Uterus (tissue), 4 donors: ENCODE measurements around the gene LST1. TPM values are rescaled to one million over a fixed set of nuclear protein-coding genes. Genes with fewer than 3 reads are reported as not detected.
A peak's percentile ranks its signal among the peaks of the same experiment; 100 is the strongest.

Experiments
- DNase-seq, 2 donors: peaks; one replicate each; pipeline ENCODE4 v3.0.0-alpha.2; 2019 to 2020
- H3K27ac ChIP-seq, 2 donors: fragments of 200-600 bp; sonication (generic); 1 replicate in 1 of 2; 2 replicates in 1 of 2; pipeline ENCODE4 v1.5.1; 2016 to 2018
- H3K27me3 ChIP-seq, 2 donors: fragments of 200-600 bp; sonication (generic); one replicate each; pipeline ENCODE4 v1.5.1; 2018 to 2019; ENCODE audit warnings: control low read depth in 1 of 2
- H3K36me3 ChIP-seq, 2 donors: fragments of 200-600 bp; sonication (generic); one replicate each; pipeline ENCODE4 v1.5.1; 2019; ENCODE audit warnings: control low read depth in 1 of 2
- H3K4me1 ChIP-seq, 2 donors: fragments of 200-600 bp; sonication (generic); one replicate each; pipeline ENCODE4 v1.5.1; 2018 to 2019; ENCODE audit warnings: control low read depth in 1 of 2
- H3K4me3 ChIP-seq, 2 donors: fragments of 200-600 bp; sonication (generic); 1 replicate in 1 of 2; 2 replicates in 1 of 2; pipeline ENCODE4 v1.5.1; 2018 to 2019; ENCODE audit warnings: mild to moderate bottlenecking in 1 of 2
- H3K9me3 ChIP-seq, 2 donors: fragments of 200-600 bp; sonication (generic); one replicate each; pipeline ENCODE4 v1.5.1; 2019; ENCODE audit warnings: control low read depth in 1 of 2
- POLR2A ChIP-seq, 2 donors: fragments of 450-650 bp; IDR thresholded peaks; one replicate each; pipeline ENCODE4 v1.6.1; 2016; ENCODE audit warnings: antibody characterized with exemption in 2 of 2, mild to moderate bottlenecking in 1 of 2, moderate library complexity in 1 of 2
- intact Hi-C: fragments of 100-400 bp; cut with DNase I; formaldehyde crosslinking; loops from one replicate; pipeline ENCODE4 v1.15.1; 2023; ENCODE audit warnings: low total_unique reads
- total RNA-seq, 4 donors: library from RNA; depleted of rRNA in 3 of 4; stranded (reverse); fragments of >200 nt in 3 of 4; gene quantifications; one replicate each; pipeline versions ENCODE4 v1.1.0 to v1.2.4, GENCODE V29; 2014 to 2023
- TF ChIP-seq, protein P1 (sequence below), 4 experiments: fragments of 200-600 bp in 2 of 4; fragments of 450-650 bp in 2 of 4; sonication (generic) in 2 of 4; IDR thresholded peaks; one replicate each; pipeline ENCODE4 v1.5.1; 2016 to 2019; ENCODE audit warnings: antibody characterized with exemption in 4 of 4, mild to moderate bottlenecking in 2 of 4, moderate library complexity in 1 of 4
- donor health status: DM: yes; HTN: yes; CAD: no.

Gene LST1
- total RNA-seq, 4 donors from 2014 or later = 2.6 to 229 (median 3.2) TPM; not detected in 1

DNA sequence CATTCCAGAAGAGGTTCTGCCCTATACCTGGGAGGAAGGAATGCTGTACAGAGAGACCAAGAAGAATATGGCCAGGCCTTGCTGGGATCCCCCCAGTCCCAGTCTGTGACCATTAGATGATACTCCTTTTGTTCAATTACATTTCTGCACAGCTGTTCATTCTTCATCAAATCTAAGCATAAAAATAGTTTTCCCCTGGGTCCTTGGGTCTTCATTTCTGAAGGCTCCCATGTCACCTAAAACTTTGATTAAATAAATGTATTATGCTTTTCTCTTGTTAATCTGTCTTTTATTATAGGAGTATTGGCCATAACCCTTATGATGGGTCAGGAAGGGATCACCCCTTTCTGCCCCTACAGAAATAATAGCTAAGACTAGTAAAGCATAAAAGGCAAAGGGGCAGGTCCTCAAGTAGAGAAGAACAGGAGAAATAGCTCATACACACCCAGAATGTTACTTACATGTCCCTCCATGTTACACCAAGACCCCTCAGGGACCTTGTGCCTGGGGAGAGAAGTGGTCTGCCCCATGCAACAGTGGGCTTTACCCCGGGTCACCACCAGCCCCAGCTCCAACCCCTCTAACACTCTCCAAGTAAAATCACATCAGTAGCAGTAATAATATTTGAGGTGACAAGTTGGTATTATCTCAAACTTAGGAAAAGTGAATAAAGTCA, 16.1 kb upstream of the LST1 start:
- Histone ChIP-seq H3K27ac (no peak overlapping the region), H3K36me3 (no peaks in the 10 kb centered on the region), H3K9me3 (no peaks in the 10 kb centered on the region), H3K4me1 (no peaks in the 10 kb centered on the region), H3K27me3 (no peaks in the 10 kb centered on the region), H3K4me3 (no peak overlapping the region)
- no peak for DNase-seq
- intact Hi-C loops = no loop called here
- TF ChIP-seq, protein P1, sequence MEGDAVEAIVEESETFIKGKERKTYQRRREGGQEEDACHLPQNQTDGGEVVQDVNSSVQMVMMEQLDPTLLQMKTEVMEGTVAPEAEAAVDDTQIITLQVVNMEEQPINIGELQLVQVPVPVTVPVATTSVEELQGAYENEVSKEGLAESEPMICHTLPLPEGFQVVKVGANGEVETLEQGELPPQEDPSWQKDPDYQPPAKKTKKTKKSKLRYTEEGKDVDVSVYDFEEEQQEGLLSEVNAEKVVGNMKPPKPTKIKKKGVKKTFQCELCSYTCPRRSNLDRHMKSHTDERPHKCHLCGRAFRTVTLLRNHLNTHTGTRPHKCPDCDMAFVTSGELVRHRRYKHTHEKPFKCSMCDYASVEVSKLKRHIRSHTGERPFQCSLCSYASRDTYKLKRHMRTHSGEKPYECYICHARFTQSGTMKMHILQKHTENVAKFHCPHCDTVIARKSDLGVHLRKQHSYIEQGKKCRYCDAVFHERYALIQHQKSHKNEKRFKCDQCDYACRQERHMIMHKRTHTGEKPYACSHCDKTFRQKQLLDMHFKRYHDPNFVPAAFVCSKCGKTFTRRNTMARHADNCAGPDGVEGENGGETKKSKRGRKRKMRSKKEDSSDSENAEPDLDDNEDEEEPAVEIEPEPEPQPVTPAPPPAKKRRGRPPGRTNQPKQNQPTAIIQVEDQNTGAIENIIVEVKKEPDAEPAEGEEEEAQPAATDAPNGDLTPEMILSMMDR (IDR thresholded peaks at IDR 0.05) = no peak

DNA sequence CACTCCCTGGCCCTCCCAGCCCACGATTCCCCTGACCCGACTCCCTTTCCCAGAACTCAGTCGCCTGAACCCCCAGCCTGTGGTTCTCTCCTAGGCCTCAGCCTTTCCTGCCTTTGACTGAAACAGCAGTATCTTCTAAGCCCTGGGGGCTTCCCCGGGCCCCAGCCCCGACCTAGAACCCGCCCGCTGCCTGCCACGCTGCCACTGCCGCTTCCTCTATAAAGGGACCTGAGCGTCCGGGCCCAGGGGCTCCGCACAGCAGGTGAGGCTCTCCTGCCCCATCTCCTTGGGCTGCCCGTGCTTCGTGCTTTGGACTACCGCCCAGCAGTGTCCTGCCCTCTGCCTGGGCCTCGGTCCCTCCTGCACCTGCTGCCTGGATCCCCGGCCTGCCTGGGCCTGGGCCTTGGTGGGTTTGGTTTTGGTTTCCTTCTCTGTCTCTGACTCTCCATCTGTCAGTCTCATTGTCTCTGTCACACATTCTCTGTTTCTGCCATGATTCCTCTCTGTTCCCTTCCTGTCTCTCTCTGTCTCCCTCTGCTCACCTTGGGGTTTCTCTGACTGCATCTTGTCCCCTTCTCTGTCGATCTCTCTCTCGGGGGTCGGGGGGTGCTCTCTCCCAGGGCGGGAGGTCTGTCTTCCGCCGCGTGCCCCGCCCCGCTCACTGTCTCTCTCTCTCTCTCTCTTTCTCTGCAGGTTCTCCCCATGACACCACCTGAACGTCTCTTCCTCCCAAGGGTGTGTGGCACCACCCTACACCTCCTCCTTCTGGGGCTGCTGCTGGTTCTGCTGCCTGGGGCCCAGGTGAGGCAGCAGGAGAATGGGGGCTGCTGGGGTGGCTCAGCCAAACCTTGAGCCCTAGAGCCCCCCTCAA, 13.8 kb upstream of the LST1 start, which contains the start of gene LTA:
Gene LTA, plus strand, starts transcription at position 249 of the 871 bp plus-strand sequence. Its CDS starts 454 bp downstream, at position 703.
- H3K27ac ChIP-seq = no peak within 1 kb of the TSS
- no peak within 1 kb of the TSS for H3K4me3 ChIP-seq
- intact Hi-C loops = no loop called here
- no peaks in the 10 kb centered on the region for H3K9me3 ChIP-seq
- no peaks in the 10 kb centered on the region for H3K36me3 ChIP-seq
- no peak for TF ChIP-seq POLR2A (IDR thresholded peaks at IDR 0.05)
- TF ChIP-seq, protein P1 (IDR thresholded peaks at IDR 0.05) = no peak
- H3K4me1 ChIP-seq = no peaks in the 10 kb centered on the region
- H3K27me3 ChIP-seq = no peaks in the 10 kb centered on the region
- no peak for DNase-seq

DNA sequence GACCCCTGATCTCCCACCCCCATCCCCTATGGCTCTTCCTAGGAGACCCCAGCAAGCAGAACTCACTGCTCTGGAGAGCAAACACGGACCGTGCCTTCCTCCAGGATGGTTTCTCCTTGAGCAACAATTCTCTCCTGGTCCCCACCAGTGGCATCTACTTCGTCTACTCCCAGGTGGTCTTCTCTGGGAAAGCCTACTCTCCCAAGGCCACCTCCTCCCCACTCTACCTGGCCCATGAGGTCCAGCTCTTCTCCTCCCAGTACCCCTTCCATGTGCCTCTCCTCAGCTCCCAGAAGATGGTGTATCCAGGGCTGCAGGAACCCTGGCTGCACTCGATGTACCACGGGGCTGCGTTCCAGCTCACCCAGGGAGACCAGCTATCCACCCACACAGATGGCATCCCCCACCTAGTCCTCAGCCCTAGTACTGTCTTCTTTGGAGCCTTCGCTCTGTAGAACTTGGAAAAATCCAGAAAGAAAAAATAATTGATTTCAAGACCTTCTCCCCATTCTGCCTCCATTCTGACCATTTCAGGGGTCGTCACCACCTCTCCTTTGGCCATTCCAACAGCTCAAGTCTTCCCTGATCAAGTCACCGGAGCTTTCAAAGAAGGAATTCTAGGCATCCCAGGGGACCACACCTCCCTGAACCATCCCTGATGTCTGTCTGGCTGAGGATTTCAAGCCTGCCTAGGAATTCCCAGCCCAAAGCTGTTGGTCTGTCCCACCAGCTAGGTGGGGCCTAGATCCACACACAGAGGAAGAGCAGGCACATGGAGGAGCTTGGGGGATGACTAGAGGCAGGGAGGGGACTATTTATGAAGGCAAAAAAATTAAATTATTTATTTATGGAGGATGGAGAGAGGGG, 12.6 kb upstream of the LST1 start:
- DNase-seq = no peak
- H3K4me1 ChIP-seq = no peaks in the 10 kb centered on the region
- H3K36me3 ChIP-seq = no peaks in the 10 kb centered on the region
- H3K9me3 ChIP-seq = no peaks in the 10 kb centered on the region
- no peak overlapping the region for H3K4me3 ChIP-seq
- H3K27me3 ChIP-seq = no peaks in the 10 kb centered on the region
- intact Hi-C loops = no loop called here
- H3K27ac ChIP-seq = no peak overlapping the region
- TF ChIP-seq POLR2A (IDR thresholded peaks at IDR 0.05) = no peak
- TF ChIP-seq, protein P1 (IDR thresholded peaks at IDR 0.05) = no peak

DNA sequence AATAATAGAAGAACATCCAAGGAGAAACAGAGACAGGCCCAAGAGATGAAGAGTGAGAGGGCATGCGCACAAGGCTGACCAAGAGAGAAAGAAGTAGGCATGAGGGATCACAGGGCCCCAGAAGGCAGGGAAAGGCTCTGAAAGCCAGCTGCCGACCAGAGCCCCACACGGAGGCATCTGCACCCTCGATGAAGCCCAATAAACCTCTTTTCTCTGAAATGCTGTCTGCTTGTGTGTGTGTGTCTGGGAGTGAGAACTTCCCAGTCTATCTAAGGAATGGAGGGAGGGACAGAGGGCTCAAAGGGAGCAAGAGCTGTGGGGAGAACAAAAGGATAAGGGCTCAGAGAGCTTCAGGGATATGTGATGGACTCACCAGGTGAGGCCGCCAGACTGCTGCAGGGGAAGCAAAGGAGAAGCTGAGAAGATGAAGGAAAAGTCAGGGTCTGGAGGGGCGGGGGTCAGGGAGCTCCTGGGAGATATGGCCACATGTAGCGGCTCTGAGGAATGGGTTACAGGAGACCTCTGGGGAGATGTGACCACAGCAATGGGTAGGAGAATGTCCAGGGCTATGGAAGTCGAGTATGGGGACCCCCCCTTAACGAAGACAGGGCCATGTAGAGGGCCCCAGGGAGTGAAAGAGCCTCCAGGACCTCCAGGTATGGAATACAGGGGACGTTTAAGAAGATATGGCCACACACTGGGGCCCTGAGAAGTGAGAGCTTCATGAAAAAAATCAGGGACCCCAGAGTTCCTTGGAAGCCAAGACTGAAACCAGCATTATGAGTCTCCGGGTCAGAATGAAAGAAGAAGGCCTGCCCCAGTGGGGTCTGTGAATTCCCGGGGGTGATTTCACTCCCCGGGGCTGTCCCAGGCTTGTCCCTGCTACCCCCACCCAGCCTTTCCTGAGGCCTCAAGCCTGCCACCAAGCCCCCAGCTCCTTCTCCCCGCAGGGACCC, 11.7 kb upstream of the LST1 start:
- DNase-seq = no peak
- intact Hi-C loops = no loop called here
- Histone ChIP-seq H3K9me3 (no peaks in the 10 kb centered on the region), H3K27me3 (no peaks in the 10 kb centered on the region), H3K36me3 (no peaks in the 10 kb centered on the region), H3K4me1 (no peaks in the 10 kb centered on the region), H3K4me3 (no peak overlapping the region), H3K27ac (peak overlapping the region in 1 of 2 donors; percentile 7)
- no peak for TF ChIP-seq POLR2A (IDR thresholded peaks at IDR 0.05)
- TF ChIP-seq, protein P1 (IDR thresholded peaks at IDR 0.05) = no peak
